ENCODE data around the gene AKAP5. TPM values are rescaled to one million over a fixed set of nuclear protein-coding genes. Genes with fewer than 3 reads are reported as not detected.
A peak's percentile ranks its signal among the peaks of the same experiment; 100 is the strongest.

The AKAP5 gene
- total and polyA plus RNA-seq, 2 of the 13 experiments (the other 11 are each of a cell fraction or from before 2014, with no cell fraction given) = 0.18 to 1.5 TPM

- TF ChIP-seq KDM5A (IDR thresholded peaks at IDR 0.05; ENCODE audit: borderline replicate concordance, low read length) = peak; percentile 29; the same call in 1 of the 2 replicates
- TF ChIP-seq JUND (CRISPR knock-in tag; IDR thresholded peaks at IDR 0.05) = no peak
- no peak for TF ChIP-seq HCFC1 (IDR thresholded peaks at IDR 0.05; ENCODE audit: low read depth, low read length)
- TF ChIP-seq PCBP1 (IDR thresholded peaks at IDR 0.05; ENCODE audit: borderline replicate concordance, low read depth, low read length) = no peak
- TF ChIP-seq, protein P1, sequence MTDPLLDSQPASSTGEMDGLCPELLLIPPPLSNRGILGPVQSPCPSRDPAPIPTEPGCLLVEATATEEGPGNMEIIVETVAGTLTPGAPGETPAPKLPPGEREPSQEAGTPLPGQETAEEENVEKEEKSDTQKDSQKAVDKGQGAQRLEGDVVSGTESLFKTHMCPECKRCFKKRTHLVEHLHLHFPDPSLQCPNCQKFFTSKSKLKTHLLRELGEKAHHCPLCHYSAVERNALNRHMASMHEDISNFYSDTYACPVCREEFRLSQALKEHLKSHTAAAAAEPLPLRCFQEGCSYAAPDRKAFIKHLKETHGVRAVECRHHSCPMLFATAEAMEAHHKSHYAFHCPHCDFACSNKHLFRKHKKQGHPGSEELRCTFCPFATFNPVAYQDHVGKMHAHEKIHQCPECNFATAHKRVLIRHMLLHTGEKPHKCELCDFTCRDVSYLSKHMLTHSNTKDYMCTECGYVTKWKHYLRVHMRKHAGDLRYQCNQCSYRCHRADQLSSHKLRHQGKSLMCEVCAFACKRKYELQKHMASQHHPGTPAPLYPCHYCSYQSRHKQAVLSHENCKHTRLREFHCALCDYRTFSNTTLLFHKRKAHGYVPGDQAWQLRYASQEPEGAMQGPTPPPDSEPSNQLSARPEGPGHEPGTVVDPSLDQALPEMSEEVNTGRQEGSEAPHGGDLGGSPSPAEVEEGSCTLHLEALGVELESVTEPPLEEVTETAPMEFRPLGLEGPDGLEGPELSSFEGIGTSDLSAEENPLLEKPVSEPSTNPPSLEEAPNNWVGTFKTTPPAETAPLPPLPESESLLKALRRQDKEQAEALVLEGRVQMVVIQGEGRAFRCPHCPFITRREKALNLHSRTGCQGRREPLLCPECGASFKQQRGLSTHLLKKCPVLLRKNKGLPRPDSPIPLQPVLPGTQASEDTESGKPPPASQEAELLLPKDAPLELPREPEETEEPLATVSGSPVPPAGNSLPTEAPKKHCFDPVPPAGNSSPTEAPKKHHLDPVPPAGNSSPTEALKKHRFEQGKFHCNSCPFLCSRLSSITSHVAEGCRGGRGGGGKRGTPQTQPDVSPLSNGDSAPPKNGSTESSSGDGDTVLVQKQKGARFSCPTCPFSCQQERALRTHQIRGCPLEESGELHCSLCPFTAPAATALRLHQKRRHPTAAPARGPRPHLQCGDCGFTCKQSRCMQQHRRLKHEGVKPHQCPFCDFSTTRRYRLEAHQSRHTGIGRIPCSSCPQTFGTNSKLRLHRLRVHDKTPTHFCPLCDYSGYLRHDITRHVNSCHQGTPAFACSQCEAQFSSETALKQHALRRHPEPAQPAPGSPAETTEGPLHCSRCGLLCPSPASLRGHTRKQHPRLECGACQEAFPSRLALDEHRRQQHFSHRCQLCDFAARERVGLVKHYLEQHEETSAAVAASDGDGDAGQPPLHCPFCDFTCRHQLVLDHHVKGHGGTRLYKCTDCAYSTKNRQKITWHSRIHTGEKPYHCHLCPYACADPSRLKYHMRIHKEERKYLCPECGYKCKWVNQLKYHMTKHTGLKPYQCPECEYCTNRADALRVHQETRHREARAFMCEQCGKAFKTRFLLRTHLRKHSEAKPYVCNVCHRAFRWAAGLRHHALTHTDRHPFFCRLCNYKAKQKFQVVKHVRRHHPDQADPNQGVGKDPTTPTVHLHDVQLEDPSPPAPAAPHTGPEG (CRISPR knock-in tag; IDR thresholded peaks at IDR 0.05) = no peak
- TF ChIP-seq, protein P2, sequence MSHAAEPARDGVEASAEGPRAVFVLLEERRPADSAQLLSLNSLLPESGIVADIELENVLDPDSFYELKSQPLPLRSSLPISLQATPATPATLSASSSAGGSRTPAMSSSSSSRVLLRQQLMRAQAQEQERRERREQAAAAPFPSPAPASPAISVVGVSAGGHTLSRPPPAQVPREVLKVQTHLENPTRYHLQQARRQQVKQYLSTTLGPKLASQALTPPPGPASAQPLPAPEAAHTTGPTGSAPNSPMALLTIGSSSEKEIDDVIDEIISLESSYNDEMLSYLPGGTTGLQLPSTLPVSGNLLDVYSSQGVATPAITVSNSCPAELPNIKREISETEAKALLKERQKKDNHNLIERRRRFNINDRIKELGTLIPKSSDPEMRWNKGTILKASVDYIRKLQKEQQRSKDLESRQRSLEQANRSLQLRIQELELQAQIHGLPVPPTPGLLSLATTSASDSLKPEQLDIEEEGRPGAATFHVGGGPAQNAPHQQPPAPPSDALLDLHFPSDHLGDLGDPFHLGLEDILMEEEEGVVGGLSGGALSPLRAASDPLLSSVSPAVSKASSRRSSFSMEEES (CRISPR knock-in tag; IDR thresholded peaks at IDR 0.05) = no peak
- peak; percentile 19; the same call in 1 of the 2 replicates for TF ChIP-seq ZNF790 (CRISPR knock-in tag; IDR thresholded peaks at IDR 0.05; ENCODE audit: borderline replicate concordance)
- TF ChIP-seq ZNF513 (CRISPR knock-in tag; conservative IDR thresholded peaks at IDR 0.05) = no peak
- 0 out of 2 replicates have a peak, but pooled peaks have one; percentile 25 for TF ChIP-seq ZNF44 (CRISPR knock-in tag; IDR thresholded peaks at IDR 0.05)
- TF ChIP-seq ZNF180 (CRISPR knock-in tag; IDR thresholded peaks at IDR 0.05; ENCODE audit: borderline replicate concordance, low read depth) = no peak
- TF ChIP-seq ZNF317 (CRISPR knock-in tag; IDR thresholded peaks at IDR 0.05) = 0 out of 2 replicates have a peak, but pooled peaks have one; percentile 56
- no peak for TF ChIP-seq ZNF598 (CRISPR knock-in tag; IDR thresholded peaks at IDR 0.05; ENCODE audit: borderline replicate concordance)
- TF ChIP-seq SMAD1 (CRISPR knock-in tag; IDR thresholded peaks at IDR 0.05; ENCODE audit: borderline replicate concordance, low read depth) = no peak
- TF ChIP-seq, protein P3, sequence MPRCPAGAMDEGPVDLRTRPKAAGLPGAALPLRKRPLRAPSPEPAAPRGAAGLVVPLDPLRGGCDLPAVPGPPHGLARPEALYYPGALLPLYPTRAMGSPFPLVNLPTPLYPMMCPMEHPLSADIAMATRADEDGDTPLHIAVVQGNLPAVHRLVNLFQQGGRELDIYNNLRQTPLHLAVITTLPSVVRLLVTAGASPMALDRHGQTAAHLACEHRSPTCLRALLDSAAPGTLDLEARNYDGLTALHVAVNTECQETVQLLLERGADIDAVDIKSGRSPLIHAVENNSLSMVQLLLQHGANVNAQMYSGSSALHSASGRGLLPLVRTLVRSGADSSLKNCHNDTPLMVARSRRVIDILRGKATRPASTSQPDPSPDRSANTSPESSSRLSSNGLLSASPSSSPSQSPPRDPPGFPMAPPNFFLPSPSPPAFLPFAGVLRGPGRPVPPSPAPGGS (CRISPR knock-in tag; IDR thresholded peaks at IDR 0.05) = 0 out of 2 replicates have a peak, but pooled peaks have one; percentile 6
- 0 out of 2 replicates have a peak, but pooled peaks have one; percentile 64 for TF ChIP-seq ZNF572 (CRISPR knock-in tag; IDR thresholded peaks at IDR 0.05)
- TF ChIP-seq, protein P4, sequence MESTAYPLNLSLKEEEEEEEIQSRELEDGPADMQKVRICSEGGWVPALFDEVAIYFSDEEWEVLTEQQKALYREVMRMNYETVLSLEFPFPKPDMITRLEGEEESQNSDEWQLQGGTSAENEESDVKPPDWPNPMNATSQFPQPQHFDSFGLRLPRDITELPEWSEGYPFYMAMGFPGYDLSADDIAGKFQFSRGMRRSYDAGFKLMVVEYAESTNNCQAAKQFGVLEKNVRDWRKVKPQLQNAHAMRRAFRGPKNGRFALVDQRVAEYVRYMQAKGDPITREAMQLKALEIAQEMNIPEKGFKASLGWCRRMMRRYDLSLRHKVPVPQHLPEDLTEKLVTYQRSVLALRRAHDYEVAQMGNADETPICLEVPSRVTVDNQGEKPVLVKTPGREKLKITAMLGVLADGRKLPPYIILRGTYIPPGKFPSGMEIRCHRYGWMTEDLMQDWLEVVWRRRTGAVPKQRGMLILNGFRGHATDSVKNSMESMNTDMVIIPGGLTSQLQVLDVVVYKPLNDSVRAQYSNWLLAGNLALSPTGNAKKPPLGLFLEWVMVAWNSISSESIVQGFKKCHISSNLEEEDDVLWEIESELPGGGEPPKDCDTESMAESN (CRISPR knock-in tag; conservative IDR thresholded peaks at IDR 0.05) = 0 out of 2 replicates have a peak, but pooled peaks have one; percentile 3
- peak; percentile 9; the same call in 1 of the 2 replicates for TF ChIP-seq ZNF138 (CRISPR knock-in tag; IDR thresholded peaks at IDR 0.05; ENCODE audit: low read depth)
Measured at GRCh38 chr14:64502887-64503433, 37.7 kb downstream of the AKAP5 start (continued).

Data from HepG2 (cell line).